HG02678 (cell line): ENCODE measurements around the gene CHRNA3.

Experiments
- ATAC-seq: cut with Tn5 transposase; IDR thresholded peaks from one replicate; pipeline ENCODE4 v1.9.1; 2021; ENCODE audit warnings: mild to moderate bottlenecking, moderate library complexity; ENCODE audit not compliant: unreplicated experiment

The CHRNA3 gene

GRCh38 chr15:78636378-78636859 lies 15.6 kb upstream of the CHRNA3 start:
- no peak for ATAC-seq

GRCh38 chr15:78635346-78635745 lies 14.6 kb upstream of the CHRNA3 start:
- no peak for ATAC-seq

DNA sequence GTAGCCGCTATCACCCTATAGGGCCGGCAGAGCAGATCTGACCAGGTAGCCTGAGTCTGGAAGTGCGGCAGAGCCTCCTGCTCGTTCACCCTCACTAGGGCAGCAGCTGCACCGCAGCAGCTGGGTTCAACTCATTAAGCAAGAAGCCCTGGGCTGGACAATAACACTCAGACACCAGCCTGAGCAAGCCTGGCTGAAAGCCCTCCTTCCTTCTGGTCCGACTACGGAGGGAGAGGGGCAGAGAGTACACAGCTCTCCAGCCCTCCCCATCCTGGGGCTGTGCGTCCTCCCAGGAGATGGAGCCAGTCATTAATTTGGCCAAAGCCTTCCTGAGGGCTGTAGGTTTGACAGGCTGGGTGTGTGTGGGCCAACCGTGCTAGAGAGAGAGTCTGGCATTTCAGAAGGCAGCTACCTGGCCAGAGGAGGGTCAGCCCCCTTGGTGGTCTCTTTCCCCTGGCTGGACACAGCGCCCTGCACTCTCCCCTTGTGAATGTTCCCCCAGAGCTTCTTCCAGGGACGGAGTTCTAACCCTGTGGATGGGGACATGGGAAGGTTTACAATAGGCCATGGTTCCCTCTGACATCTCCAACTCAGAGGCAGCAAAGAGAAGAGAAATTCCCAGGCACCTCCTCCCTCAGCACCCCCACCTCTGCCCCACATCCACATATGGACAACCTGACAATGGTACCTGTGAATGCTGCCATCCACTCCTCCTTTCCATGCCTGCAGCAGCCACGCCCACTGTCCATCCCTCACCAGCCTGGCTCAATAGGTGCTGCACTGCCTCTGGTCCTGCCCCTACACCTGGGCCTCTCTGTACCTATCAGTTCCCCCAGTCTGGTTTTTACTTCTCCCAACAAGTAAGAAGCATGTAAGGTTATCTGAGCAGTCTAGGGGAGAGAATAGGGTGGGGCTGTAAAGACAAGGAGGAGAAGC lies 13.7 kb upstream of the CHRNA3 start:
- ATAC-seq: no peak

- no peak for ATAC-seq
These were observed 12.6 kb upstream of the CHRNA3 start for GRCh38 chr15:78633348-78633747.

DNA sequence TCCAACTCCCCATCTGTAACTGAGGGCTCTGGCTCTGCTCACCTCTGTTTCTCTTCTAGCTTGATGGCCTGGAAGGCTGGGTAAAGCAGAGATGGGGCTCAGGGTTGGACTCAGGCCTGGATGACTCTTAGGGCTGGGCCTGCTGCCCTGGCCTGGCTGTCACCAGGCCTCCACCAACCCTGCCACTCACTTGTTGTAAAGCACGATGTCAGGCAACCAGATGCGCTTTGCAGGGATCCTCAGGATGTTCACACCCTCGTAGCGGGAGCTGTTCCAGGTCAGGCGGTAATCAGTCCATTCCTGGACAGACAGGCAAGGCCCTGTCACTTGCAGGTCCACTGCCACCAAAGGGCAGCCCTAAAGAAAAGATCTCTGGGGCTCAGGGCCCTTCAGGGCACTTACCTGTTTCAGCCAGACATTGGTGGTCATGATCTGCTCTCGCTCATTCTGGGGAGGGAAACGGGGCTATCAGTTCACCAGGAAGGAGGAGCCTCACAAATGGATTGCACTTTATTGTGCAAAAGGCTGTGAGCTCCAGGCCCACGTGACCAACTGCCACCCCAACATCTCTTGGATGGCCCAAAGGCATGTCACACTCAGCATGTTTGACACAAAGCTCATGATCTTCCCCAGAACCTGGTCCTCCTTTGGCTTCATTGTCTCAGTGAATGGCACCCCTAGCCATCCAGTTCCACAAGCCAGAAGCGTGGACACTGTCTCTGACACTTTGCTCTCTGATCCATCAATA lies 10.3 kb upstream of the CHRNA3 start:
- ATAC-seq: no peak

DNA sequence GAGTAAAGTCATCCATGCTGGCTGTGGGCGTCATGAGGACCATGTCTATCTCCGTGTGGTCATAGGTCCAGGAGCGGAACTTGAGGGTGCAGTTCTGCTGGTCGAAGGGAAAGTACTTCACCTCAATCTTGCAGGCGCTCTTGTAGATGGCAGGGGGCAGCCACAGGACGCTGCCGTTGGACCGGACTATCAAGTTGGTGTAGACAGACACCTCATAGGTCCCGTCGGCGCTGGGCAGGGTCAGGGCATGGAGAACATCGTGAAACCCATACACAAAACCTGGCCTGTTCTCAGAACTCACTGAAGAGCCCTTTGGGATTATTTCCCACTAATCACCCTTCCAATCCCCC lies 8.9 kb upstream of the CHRNA3 start:
- ATAC-seq: no peak

GRCh38 chr15:78629031-78629715 lies 8.4 kb upstream of the CHRNA3 start:
- no peak for ATAC-seq

DNA sequence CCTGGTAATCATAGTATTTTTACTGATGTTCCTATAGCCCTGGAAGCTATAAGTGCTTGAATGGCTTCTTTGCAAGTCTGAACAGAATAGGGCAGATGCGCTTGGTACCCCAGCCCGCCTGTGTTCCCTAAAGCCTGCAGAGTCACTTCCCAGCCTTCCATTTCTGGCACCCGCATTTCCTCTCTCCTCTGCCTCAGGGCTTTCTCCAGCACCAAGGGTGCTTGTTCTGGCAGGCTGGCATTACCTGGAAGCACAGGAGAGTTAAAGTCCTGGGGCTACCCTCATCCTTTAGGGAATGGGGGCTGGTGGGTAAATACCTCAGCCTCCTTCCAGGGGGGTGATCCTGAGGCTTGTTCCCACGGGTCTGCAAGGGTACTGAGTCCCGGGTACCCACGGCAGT lies 7.4 kb upstream of the CHRNA3 start:
- ATAC-seq: no peak

DNA sequence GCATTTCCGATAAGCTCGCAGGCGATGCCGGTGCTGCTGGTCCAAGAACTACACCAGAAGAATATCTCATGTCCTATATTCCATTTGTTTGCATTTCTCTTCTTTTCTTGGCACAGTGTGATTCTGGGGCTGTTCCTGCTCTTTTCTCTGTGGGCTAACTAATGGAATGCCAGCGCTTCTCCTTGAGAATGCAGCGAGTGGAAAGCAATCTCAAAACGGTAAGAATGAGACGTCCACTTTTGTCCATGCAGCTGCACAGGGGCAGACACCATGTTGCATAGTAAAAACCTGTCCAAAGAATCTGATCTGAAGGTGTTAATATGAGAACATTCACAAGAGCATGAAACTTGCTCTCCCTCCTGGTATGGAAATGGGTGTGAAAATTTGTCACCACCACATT lies 6.6 kb upstream of the CHRNA3 start:
- no peak for ATAC-seq

GRCh38 chr15:78626381-78626995 lies 5.7 kb upstream of the CHRNA3 start:
- no peak for ATAC-seq

DNA sequence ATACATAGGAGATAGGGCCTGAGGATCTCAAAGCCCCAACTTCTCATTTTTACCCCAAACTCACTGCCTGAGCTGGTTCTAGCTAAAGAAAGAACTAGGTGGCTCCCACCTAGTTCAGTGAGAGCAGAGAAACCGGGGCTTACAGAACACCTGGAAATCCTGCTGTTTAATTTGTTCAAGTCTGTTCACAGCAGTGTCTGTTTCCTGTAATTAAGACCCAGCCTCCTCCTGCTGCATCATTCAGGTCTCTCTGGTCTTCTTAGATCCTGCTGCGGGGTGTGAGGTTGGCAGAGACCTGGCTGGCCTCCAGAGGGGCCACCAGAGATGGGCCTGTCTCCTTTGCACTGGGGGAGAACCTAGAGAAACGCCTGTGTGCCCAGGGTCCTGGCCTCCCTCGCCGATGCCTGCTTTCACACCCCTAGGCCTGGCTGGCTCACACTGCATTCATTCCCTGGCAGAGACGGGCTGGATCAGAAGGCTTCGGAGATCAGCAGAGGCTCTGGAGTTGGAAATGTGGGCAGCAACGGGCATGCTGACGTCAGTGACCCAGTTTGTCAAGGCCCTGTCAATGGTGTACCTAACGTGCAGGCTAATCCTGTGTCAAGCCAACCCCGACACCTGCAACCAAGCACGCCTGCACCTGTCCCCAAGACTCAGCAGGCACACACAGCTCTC lies 4.9 kb upstream of the CHRNA3 start:
- no peak for ATAC-seq

GRCh38 chr15:78624651-78625590 lies 4.1 kb upstream of the CHRNA3 start:
- no peak for ATAC-seq

- ATAC-seq: no peak
These were observed 3.1 kb upstream of the CHRNA3 start for GRCh38 chr15:78623786-78624497.

- no peak for ATAC-seq
These were observed 1.1 kb upstream of the CHRNA3 start for GRCh38 chr15:78621810-78622402.

DNA sequence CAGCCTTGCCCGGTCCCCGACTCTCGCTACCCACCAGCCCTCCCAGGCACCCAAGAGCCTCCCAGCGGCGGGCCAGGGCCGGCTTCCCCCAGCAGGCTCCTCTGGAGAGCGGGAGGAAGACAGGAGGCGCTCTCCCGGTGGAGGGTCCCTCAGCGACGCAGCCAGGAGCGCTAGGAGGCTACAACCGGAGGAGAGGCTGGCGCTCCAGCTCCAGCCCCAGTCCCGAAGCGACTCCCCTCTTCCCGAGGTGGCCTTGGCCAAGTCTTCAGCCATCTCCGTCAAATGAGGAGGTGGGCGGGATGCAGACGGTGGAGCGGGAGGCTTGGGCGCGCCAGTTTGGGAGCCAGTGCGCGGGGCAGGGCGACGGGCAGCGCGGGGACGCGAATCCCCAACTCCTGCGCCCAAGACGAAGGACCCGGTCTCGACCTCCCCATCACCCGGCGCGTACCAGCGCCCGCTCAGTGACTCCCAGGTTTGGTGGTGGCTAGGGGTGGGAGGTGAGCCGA lies 722 bp downstream of the CHRNA3 start:
- no peak for ATAC-seq

DNA sequence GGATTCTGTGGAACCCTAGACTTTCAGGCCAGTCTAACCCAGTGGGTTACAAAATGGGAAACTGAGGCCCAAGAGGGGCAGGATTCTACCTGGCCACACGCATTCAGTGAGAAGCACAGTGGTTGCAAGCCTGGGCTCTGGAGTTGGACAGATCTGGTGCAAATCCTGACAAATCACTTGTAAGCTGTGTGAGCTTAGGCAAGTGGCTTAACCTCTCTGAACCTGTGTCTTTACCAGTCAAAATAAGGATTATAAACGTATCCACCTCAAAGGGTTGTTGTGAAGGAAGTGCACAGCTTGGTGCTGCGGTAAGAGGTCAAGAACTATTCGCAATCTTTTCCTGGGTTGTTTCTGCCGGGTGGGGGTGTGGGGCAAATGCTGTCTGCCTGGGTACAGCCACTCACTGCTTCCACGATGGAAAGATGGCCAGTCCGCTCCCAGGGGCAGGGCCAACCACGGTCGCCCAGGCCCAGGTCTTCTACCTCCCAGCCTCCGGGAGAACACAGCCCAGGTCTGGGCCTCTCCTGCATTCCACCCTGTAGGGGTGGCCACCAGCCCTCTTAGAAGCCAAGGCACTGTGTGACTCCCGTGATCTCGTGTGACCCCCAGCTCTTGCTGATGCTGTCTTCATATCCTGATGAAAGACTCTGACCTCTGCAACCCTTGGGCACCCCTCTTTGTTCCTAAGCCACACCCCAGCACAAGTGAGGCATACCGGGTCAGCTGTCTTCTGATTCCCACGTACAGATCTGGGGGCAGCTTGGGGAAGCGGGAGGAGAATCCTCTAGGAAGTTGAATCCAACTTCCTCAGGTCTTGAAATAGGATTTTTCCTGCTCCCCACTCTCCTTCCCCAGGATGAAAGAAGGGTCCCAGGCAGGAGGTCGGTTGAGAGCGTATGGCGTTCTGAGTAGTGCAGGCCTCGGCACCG lies 1.5 kb downstream of the CHRNA3 start:
- no peak for ATAC-seq

DNA sequence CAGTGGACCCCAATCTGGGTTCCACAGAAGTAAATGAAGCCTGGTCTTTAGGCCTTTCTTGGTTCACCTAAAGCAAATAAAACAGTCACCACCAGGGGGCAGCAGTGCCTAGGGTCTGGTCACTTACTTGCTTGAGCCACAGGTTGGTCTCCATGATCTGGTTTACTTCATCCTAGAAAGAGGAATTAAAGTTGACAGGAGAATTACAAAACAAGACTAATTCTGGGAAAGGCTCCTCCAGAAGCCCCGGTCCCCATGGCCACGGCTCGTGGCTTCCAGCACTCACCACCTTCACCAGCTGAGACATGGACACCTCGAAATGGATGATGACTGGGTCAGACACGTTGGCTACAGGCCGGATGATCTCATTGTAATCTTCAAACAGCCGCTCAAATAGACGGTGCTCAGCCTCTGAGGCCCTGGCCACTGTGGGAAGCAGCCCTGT lies 2.3 kb downstream of the CHRNA3 start:
- ATAC-seq: no peak
